WTC11 (cell line): ENCODE measurements around the gene OPCML. TPM values are rescaled to one million over a fixed set of nuclear protein-coding genes. Genes with fewer than 3 reads are reported as not detected.

Experiments used
- ATAC-seq: fragments of 200-7000 bp; cut with Tn5 transposase; 2 replicates; pipeline ENCODE4 v1.10.0; 2021; ENCODE audit warnings: mild to moderate bottlenecking, moderate library complexity
- CTCF ChIA-PET: fragments of 300-600 bp; sonication (Branson Sonifier 250); formaldehyde crosslinking; loops from one replicate; lab custom pipeline; 2021; ENCODE audit warnings: antibody characterized with exemption; lab: Charles Lee
- POLR2A ChIA-PET: fragments of 350-600 bp; sonication (Branson Sonifier 250); formaldehyde crosslinking; loops from one replicate; lab custom pipeline; 2021; ENCODE audit warnings: antibody characterized with exemption; lab: Charles Lee
- DNase-seq: peaks from one replicate; pipeline ENCODE4 v3.0.0; 2021; ENCODE audit warnings: low spot score
- H3K27ac Mint-ChIP-seq: 2 replicates; pipeline ENCODE4 v1.8.0; 2021; ENCODE audit warnings: mixed read lengths
- H3K27me3 Mint-ChIP-seq: 2 replicates; pipeline ENCODE4 v1.8.0; 2021; ENCODE audit warnings: low read depth, mild to moderate bottlenecking, moderate library complexity, mixed read lengths
- H3K36me3 Mint-ChIP-seq: 2 replicates; pipeline ENCODE4 v1.8.0; 2021; ENCODE audit warnings: mixed read lengths
- H3K4me1 Mint-ChIP-seq: 2 replicates; pipeline ENCODE4 v1.8.0; 2022; ENCODE audit warnings: mixed read lengths
- H3K4me3 Mint-ChIP-seq: 2 replicates; pipeline ENCODE4 v1.8.0; 2021; ENCODE audit warnings: mild to moderate bottlenecking, moderate library complexity, mixed read lengths
- H3K9me3 Mint-ChIP-seq: 2 replicates; pipeline ENCODE4 v1.8.0; 2021; ENCODE audit warnings: mixed read lengths
- AR ChIP-seq: fragments of 250-450 bp; sonication (Bioruptor Pico); IDR thresholded peaks from 2 replicates; pipeline ENCODE4 v1.9.0; 2021; ENCODE audit warnings: mild to moderate bottlenecking
- ATF1 ChIP-seq: sonication (generic); formaldehyde crosslinking; IDR thresholded peaks from 2 replicates; pipeline ENCODE4 v1.8.1; 2023; ENCODE audit warnings: mild to moderate bottlenecking, moderate library complexity, missing genetic modification reagents
- CBFB ChIP-seq: sonication (generic); formaldehyde crosslinking; IDR thresholded peaks from 2 replicates; pipeline ENCODE4 v1.8.1; 2022; ENCODE audit warnings: mild to moderate bottlenecking, low read depth, missing genetic modification reagents
- ETV6 ChIP-seq: sonication (generic); formaldehyde crosslinking; IDR thresholded peaks from 2 replicates; pipeline ENCODE4 v1.8.1; 2022; ENCODE audit warnings: mild to moderate bottlenecking, missing genetic modification reagents
- FOXJ3 ChIP-seq: sonication (generic); formaldehyde crosslinking; IDR thresholded peaks from 2 replicates; pipeline ENCODE4 v1.9.0; 2021; ENCODE audit warnings: missing genetic modification reagents, mild to moderate bottlenecking, borderline replicate concordance
- GRHL2 ChIP-seq: fragments of 250-450 bp; sonication (Bioruptor Pico); IDR thresholded peaks from 2 replicates; pipeline ENCODE4 v1.8.0; 2022; ENCODE audit warnings: mild to moderate bottlenecking, moderate library complexity; ENCODE audit not compliant: insufficient replicate concordance, severe bottlenecking
- HMGA2 ChIP-seq: fragments of 250-450 bp; sonication (Bioruptor Pico); IDR thresholded peaks from 2 replicates; pipeline ENCODE4 v1.4.0; 2021; ENCODE audit warnings: mild to moderate bottlenecking, moderate library complexity
- MYBL2 ChIP-seq: sonication (generic); formaldehyde crosslinking; IDR thresholded peaks from 2 replicates; pipeline ENCODE4 v1.8.1; 2023; ENCODE audit warnings: mild to moderate bottlenecking, moderate library complexity, missing genetic modification reagents
- NFYB ChIP-seq: sonication (generic); formaldehyde crosslinking; conservative IDR thresholded peaks from 2 replicates; pipeline ENCODE4 v1.8.0; 2022; ENCODE audit warnings: low read depth, missing genetic modification reagents
- OVOL2 ChIP-seq: fragments of 250-450 bp; sonication (Bioruptor Pico); IDR thresholded peaks from 2 replicates; pipeline ENCODE4 v1.9.0; 2021; ENCODE audit warnings: mild to moderate bottlenecking, borderline replicate concordance
- PRRX2 ChIP-seq: fragments of 250-450 bp; sonication (Bioruptor Pico); IDR thresholded peaks from 2 replicates; pipeline ENCODE4 v1.8.0; 2021; ENCODE audit warnings: mild to moderate bottlenecking
- SMAD4 ChIP-seq: sonication (generic); formaldehyde crosslinking; IDR thresholded peaks from 2 replicates; pipeline ENCODE4 v1.8.0; 2022; ENCODE audit warnings: mild to moderate bottlenecking, missing genetic modification reagents
- SOX15 ChIP-seq: fragments of 250-450 bp; sonication (Bioruptor Pico); IDR thresholded peaks from 2 replicates; pipeline ENCODE4 v1.9.0; 2021; ENCODE audit warnings: mild to moderate bottlenecking
- TEAD4 ChIP-seq: sonication (generic); formaldehyde crosslinking; IDR thresholded peaks from 2 replicates; pipeline ENCODE4 v1.8.0; 2022; ENCODE audit warnings: mild to moderate bottlenecking, missing genetic modification reagents
- ZBTB21 ChIP-seq: sonication (generic); formaldehyde crosslinking; IDR thresholded peaks from 2 replicates; pipeline ENCODE4 v1.8.1; 2023; ENCODE audit warnings: mild to moderate bottlenecking, missing genetic modification reagents, borderline replicate concordance
- ZNF416 ChIP-seq: fragments of 250-450 bp; sonication (Bioruptor Pico); IDR thresholded peaks from 2 replicates; pipeline ENCODE4 v1.9.0; 2021; ENCODE audit warnings: mild to moderate bottlenecking, inconsistent platforms
- ZNF423 ChIP-seq: fragments of 250-450 bp; sonication (Bioruptor Pico); IDR thresholded peaks from 2 replicates; pipeline ENCODE4 v2.1.2; 2022; ENCODE audit warnings: mild to moderate bottlenecking, moderate library complexity
- ZSCAN18 ChIP-seq: fragments of 250-450 bp; sonication (Bioruptor Pico); IDR thresholded peaks from 2 replicates; pipeline ENCODE4 v2.1.2; 2022; ENCODE audit warnings: mild to moderate bottlenecking, moderate library complexity
- total RNA-seq: library from RNA; stranded (reverse); gene quantifications from 3 replicates; pipeline ENCODE4 v1.2.3, GENCODE V29; 2021
- TF ChIP-seq, protein P1 (sequence below): sonication (generic); formaldehyde crosslinking; IDR thresholded peaks from 2 replicates; pipeline ENCODE4 v1.8.1; 2023; ENCODE audit warnings: mild to moderate bottlenecking, missing genetic modification reagents
- TF ChIP-seq, protein P2 (sequence below): fragments of 200-600 bp; IDR thresholded peaks from 2 replicates; pipeline ENCODE4 v1.8.0; 2022; ENCODE audit warnings: antibody characterized with exemption
- TF ChIP-seq, protein P3 (sequence below): sonication (generic); formaldehyde crosslinking; IDR thresholded peaks from 2 replicates; pipeline ENCODE4 v1.8.0; 2022; ENCODE audit warnings: mild to moderate bottlenecking, missing genetic modification reagents

The OPCML gene
- total RNA-seq, 1 experiment from 2014 or later = 1.5 TPM

- Mint-ChIP-seq H3K4me3 (no peak overlapping the region), H3K27me3 (peaks cover 5% of the 10 kb centered on the region; the same call in 1 of the 2 replicates), H3K27ac (no peak overlapping the region), H3K4me1 (peaks cover 23% of the 10 kb centered on the region), H3K36me3 (no peaks in the 10 kb centered on the region), H3K9me3 (peaks cover 9% of the 10 kb centered on the region)
- TF ChIP-seq ATF1 (CRISPR knock-in tag) (no peak), ZNF423 (CRISPR knock-in tag) (no peak), GRHL2 (no peak), HMGA2 (no peak), CBFB (CRISPR knock-in tag) (no peak), SOX15 (CRISPR knock-in tag) (no peak), PRRX2 (CRISPR knock-in tag) (no peak), ZNF416 (CRISPR knock-in tag) (no peak), FOXJ3 (no peak), ETV6 (CRISPR knock-in tag) (no peak), ZBTB21 (CRISPR knock-in tag) (no peak), MYBL2 (CRISPR knock-in tag) (no peak)
- TF ChIP-seq, protein P1, sequence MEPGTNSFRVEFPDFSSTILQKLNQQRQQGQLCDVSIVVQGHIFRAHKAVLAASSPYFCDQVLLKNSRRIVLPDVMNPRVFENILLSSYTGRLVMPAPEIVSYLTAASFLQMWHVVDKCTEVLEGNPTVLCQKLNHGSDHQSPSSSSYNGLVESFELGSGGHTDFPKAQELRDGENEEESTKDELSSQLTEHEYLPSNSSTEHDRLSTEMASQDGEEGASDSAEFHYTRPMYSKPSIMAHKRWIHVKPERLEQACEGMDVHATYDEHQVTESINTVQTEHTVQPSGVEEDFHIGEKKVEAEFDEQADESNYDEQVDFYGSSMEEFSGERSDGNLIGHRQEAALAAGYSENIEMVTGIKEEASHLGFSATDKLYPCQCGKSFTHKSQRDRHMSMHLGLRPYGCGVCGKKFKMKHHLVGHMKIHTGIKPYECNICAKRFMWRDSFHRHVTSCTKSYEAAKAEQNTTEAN = no peak
- TF ChIP-seq, protein P2, sequence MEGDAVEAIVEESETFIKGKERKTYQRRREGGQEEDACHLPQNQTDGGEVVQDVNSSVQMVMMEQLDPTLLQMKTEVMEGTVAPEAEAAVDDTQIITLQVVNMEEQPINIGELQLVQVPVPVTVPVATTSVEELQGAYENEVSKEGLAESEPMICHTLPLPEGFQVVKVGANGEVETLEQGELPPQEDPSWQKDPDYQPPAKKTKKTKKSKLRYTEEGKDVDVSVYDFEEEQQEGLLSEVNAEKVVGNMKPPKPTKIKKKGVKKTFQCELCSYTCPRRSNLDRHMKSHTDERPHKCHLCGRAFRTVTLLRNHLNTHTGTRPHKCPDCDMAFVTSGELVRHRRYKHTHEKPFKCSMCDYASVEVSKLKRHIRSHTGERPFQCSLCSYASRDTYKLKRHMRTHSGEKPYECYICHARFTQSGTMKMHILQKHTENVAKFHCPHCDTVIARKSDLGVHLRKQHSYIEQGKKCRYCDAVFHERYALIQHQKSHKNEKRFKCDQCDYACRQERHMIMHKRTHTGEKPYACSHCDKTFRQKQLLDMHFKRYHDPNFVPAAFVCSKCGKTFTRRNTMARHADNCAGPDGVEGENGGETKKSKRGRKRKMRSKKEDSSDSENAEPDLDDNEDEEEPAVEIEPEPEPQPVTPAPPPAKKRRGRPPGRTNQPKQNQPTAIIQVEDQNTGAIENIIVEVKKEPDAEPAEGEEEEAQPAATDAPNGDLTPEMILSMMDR = no peak
- ATAC-seq = no peak
- ChIA-PET CTCF (no interaction called here), POLR2A (no interaction called here)
- DNase-seq = no peak
These were observed 650.7 kb downstream of the OPCML start for GRCh38 chr11:132881622-132882021.

DNA sequence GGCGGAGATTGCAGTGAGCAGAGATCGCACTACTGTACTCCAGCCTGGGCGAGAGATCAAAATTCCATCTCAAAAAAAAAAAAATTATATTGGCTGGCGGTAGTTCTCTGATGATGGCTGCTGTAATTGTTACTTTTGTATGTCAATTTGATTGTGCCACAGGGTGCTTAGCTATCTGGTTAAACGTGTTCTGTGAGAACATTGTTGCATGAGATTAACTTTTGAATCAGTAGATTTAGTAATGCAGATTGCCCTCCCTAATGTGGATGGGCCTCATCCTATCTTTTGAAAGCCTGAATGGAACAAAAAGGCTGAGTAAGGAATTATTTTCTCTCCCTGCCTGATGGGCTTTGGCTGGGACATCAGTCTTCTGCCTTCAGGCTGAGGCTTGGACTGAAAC, 654.2 kb downstream of the OPCML start:
- ATAC-seq (no peak), DNase-seq (no peak)
- Mint-ChIP-seq H3K4me1 (peaks cover 19% of the 10 kb centered on the region), H3K27ac (no peak overlapping the region), H3K4me3 (no peak overlapping the region), H3K36me3 (no peaks in the 10 kb centered on the region), H3K27me3 (peaks cover 5% of the 10 kb centered on the region; the same call in 1 of the 2 replicates), H3K9me3 (peaks cover 9% of the 10 kb centered on the region)
- POLR2A ChIA-PET = no interaction called here
- CTCF ChIA-PET = interaction anchor here (1.1 kb wide), 1 partner anchor 186 kb away, joined by 3 read pairs; no protein-coding TSS in a partner anchor
- TF ChIP-seq NFYB (CRISPR knock-in tag) = no peak
- no peak for TF ChIP-seq OVOL2 (CRISPR knock-in tag)
- no peak for TF ChIP-seq ZNF423 (CRISPR knock-in tag)

GRCh38 chr11:132876705-132877104, 655.6 kb downstream of the OPCML start:
- Mint-ChIP-seq H3K4me3 (no peak overlapping the region), H3K9me3 (peaks cover 9% of the 10 kb centered on the region), H3K4me1 (peaks cover 11% of the 10 kb centered on the region), H3K36me3 (no peaks in the 10 kb centered on the region), H3K27me3 (no peaks in the 10 kb centered on the region; the same call in 1 of the 2 replicates), H3K27ac (no peak overlapping the region)
- no peak for ATAC-seq
- ChIA-PET POLR2A (no interaction called here), CTCF (no interaction called here)
- no peak for DNase-seq
- TF ChIP-seq TEAD4 (CRISPR knock-in tag) (no peak), ZNF423 (CRISPR knock-in tag) (no peak), SMAD4 (CRISPR knock-in tag) (no peak), AR (CRISPR knock-in tag) (no peak), ZSCAN18 (CRISPR knock-in tag) (no peak), ETV6 (CRISPR knock-in tag) (no peak), ATF1 (CRISPR knock-in tag) (no peak)
- TF ChIP-seq, protein P3, sequence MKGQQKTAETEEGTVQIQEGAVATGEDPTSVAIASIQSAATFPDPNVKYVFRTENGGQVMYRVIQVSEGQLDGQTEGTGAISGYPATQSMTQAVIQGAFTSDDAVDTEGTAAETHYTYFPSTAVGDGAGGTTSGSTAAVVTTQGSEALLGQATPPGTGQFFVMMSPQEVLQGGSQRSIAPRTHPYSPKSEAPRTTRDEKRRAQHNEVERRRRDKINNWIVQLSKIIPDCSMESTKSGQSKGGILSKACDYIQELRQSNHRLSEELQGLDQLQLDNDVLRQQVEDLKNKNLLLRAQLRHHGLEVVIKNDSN (CRISPR knock-in tag) = no peak
